NB4 (cell line): ENCODE results near the gene MYO1E.
"Not testable (repeated sequence)": the region's sequence is repeated elsewhere in the genome, so short reads cannot be mapped to it uniquely, and the experiment has no call there.

ENCODE experiments used
- DNase-seq: peaks from one replicate; pipeline ENCODE4 v3.0.0; 2010; ENCODE audit warnings: low read depth
- H3K4me3 ChIP-seq: one replicate; pipeline ENCODE4 v1.5.1; 2011; ENCODE audit warnings: mild to moderate bottlenecking, low read depth, low read length, moderate library complexity
- CTCF ChIP-seq: IDR thresholded peaks from one replicate; pipeline ENCODE4 v1.5.1; 2012; ENCODE audit warnings: low read depth, low read length
- MAX ChIP-seq: IDR thresholded peaks from 2 replicates; pipeline ENCODE4 v1.6.1; 2011; ENCODE audit warnings: low read depth, low read length
- MYC ChIP-seq: IDR thresholded peaks from 2 replicates; pipeline ENCODE4 v1.6.1; 2011; ENCODE audit warnings: low read depth, low read length
- POLR2A ChIP-seq: IDR thresholded peaks from 2 replicates; pipeline ENCODE4 v1.6.1; 2011; ENCODE audit warnings: mild to moderate bottlenecking; ENCODE audit not compliant: insufficient read length; ENCODE audit errors: extremely low read depth

The MYO1E gene

GRCh38 chr15:59131969-59132562 is 240.6 kb downstream of the MYO1E start:
- TF ChIP-seq POLR2A, result no peak
- no peak for TF ChIP-seq MAX
- TF ChIP-seq MYC, result no peak
- TF ChIP-seq CTCF, result no peak
- H3K4me3 ChIP-seq, result no peak overlapping the region
- no peak for DNase-seq

GRCh38 chr15:59131456-59131855 is 241.2 kb downstream of the MYO1E start:
- no peak for TF ChIP-seq CTCF
- TF ChIP-seq MYC, result no peak
- no peak for TF ChIP-seq POLR2A
- TF ChIP-seq MAX, result no peak
- DNase-seq, result no peak
- H3K4me3 ChIP-seq, result no peak overlapping the region

GRCh38 chr15:59127255-59127654 is 245.4 kb downstream of the MYO1E start:
- DNase-seq, result peak; percentile 30

GRCh38 chr15:59125683-59126082 is 247.0 kb downstream of the MYO1E start:
- not testable (repeated sequence) for H3K4me3 ChIP-seq, DNase-seq

More at GRCh38 chr15:59127255-59127654, 245.4 kb downstream of the MYO1E start:
- H3K4me3 ChIP-seq, result not testable (repeated sequence)

- TF ChIP-seq MYC (no peak), MAX (no peak), CTCF (no peak), POLR2A (no peak)
- H3K4me3 ChIP-seq, result no peak overlapping the region
- DNase-seq, result no peak
Measured at GRCh38 chr15:59124261-59124660, 248.4 kb downstream of the MYO1E start.

- DNase-seq, result no peak
- H3K4me3 ChIP-seq, result no peak overlapping the region
- TF ChIP-seq MYC, result no peak
- TF ChIP-seq POLR2A, result no peak
- TF ChIP-seq CTCF, result no peak
- no peak for TF ChIP-seq MAX
Measured at GRCh38 chr15:59120937-59121336, 251.7 kb downstream of the MYO1E start.

GRCh38 chr15:59119625-59120024 is 253.0 kb downstream of the MYO1E start:
- no peak overlapping the region for H3K4me3 ChIP-seq
- DNase-seq, result no peak
- TF ChIP-seq MAX, result no peak
- TF ChIP-seq CTCF, result no peak
- no peak for TF ChIP-seq POLR2A
- TF ChIP-seq MYC, result no peak
